ENCODE data around the gene TMEM225. TPM values are rescaled to one million over a fixed set of nuclear protein-coding genes. Genes with fewer than 3 reads are reported as not detected.
"Not testable (repeated sequence)": the region's sequence is repeated elsewhere in the genome, so short reads cannot be mapped to it uniquely, and the experiment has no call there.

The TMEM225 gene
- total and polyA plus RNA-seq, 2 donors from 2014 or later, result not detected

DNA sequence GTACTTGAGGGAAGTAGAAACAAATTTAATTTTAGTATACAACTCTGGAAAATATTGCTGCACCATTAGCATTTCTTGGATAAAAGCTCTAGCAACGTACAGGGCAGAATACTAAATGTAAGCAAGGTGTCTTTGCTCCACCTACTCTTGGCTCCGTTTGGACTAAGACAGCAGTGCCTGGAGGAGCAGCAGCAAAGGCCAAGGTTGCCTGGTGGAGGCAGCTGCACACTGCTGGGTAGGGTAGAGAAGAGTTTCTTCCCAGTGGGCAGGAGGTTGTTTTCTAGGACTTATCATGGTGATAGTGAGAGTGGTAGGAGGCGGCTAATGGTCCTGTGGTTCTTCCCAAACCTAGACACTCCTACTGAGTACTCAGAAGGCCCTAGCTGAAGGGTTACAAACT lies 14.3 kb upstream of the TMEM225 start:
- FAIRE-seq, result no peak

DNA sequence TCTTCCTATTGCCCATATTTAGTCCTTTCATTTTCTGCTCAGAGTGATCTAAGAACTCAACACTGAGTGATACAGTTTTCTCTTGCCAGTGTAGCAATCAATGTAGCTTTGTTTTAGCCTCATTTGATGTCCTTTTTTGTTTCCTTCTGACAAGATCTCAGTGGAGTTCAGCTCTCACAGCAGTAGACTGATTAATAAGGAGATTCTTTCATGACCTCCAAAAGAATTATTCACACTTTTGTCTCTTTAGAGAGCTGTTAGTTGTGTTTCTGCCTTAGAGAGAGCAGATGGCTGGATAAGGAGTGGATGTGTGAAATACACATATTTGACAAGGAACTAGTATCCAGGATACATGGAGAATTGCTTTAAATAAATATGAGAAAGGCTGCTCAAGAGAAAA lies 6.6 kb upstream of the TMEM225 start:
- TF ChIP-seq, protein P1, sequence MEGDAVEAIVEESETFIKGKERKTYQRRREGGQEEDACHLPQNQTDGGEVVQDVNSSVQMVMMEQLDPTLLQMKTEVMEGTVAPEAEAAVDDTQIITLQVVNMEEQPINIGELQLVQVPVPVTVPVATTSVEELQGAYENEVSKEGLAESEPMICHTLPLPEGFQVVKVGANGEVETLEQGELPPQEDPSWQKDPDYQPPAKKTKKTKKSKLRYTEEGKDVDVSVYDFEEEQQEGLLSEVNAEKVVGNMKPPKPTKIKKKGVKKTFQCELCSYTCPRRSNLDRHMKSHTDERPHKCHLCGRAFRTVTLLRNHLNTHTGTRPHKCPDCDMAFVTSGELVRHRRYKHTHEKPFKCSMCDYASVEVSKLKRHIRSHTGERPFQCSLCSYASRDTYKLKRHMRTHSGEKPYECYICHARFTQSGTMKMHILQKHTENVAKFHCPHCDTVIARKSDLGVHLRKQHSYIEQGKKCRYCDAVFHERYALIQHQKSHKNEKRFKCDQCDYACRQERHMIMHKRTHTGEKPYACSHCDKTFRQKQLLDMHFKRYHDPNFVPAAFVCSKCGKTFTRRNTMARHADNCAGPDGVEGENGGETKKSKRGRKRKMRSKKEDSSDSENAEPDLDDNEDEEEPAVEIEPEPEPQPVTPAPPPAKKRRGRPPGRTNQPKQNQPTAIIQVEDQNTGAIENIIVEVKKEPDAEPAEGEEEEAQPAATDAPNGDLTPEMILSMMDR (IDR thresholded peaks at IDR 0.05; ENCODE audit: borderline replicate concordance, extremely low read depth, insufficient read depth), result no peak
- H3K9ac ChIP-seq (ENCODE audit: low read length in 3 of 3), result no peak overlapping the region
- FAIRE-seq (no peak), DNase-seq (no peak)
- intact Hi-C loops (cut with DNase I), result no loop called here
- H3K9me3 ChIP-seq (ENCODE audit: control insufficient read depth in 2 of 3, insufficient read depth in 1 of 3, low read length in 3 of 3), result no peaks in the 10 kb centered on the region
- no peak overlapping the region for H3K4me3 ChIP-seq (ENCODE audit: low read length in 3 of 3)
- H3K27me3 ChIP-seq (ENCODE audit: control insufficient read depth, insufficient read depth, low read length), result no peaks in the 10 kb centered on the region
- H3K36me3 ChIP-seq (ENCODE audit: control insufficient read depth in 2 of 3, insufficient read depth in 3 of 3, low read length in 3 of 3), result no peaks in the 10 kb centered on the region
- H3K4me1 ChIP-seq (ENCODE audit: control insufficient read depth in 2 of 3, insufficient read depth in 2 of 3, low read depth in 1 of 3, low read length in 3 of 3), result no peaks in the 10 kb centered on the region
- no peak overlapping the region for H3K27ac ChIP-seq (ENCODE audit: low read depth in 2 of 2, low read length in 2 of 2)

More for the DNA sequence above, 14.3 kb upstream of the TMEM225 start:
- Histone ChIP-seq H3K36me3 (ENCODE audit: control insufficient read depth in 2 of 3, insufficient read depth in 3 of 3, low read length in 3 of 3) (no peaks in the 10 kb centered on the region), H3K4me3 (ENCODE audit: low read length in 3 of 3) (no peak overlapping the region), H3K4me1 (ENCODE audit: control insufficient read depth in 2 of 3, insufficient read depth in 2 of 3, low read depth in 1 of 3, low read length in 3 of 3) (no peaks in the 10 kb centered on the region), H3K27ac (ENCODE audit: low read depth in 2 of 2, low read length in 2 of 2) (no peak overlapping the region), H3K9me3 (ENCODE audit: control insufficient read depth in 2 of 3, insufficient read depth in 1 of 3, low read length in 3 of 3) (no peaks in the 10 kb centered on the region), H3K9ac (ENCODE audit: low read length in 3 of 3) (no peak overlapping the region), H3K27me3 (ENCODE audit: control insufficient read depth, insufficient read depth, low read length) (no peaks in the 10 kb centered on the region)
- intact Hi-C loops (cut with DNase I), result no loop called here
- TF ChIP-seq, protein P1 (IDR thresholded peaks at IDR 0.05; ENCODE audit: borderline replicate concordance, extremely low read depth, insufficient read depth), result no peak
- DNase-seq, result no peak

DNA sequence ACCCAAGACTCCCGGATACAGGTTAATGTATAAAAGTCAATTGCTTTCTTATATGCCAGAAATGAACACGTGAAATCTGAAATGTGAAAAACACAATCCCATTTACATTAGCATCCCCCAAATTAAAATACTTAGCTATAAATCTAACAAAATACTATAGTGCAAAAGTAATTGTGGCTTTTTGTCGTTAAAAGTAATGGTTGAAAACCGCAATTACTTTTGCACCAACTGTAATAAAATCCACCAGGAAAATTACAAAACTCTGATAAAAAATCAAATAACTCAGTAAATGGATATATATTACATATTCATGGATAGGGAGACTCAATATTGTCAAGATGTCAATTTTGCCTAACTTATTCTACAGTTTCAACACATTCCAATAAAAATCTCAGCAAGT lies 4.6 kb downstream of the TMEM225 start:
- Histone ChIP-seq H3K36me3 (ENCODE audit: control insufficient read depth in 2 of 3, insufficient read depth in 3 of 3, low read length in 3 of 3) (no peaks in the 10 kb centered on the region), H3K9ac (ENCODE audit: low read length in 3 of 3) (no peak overlapping the region), H3K4me1 (ENCODE audit: control insufficient read depth in 2 of 3, insufficient read depth in 2 of 3, low read depth in 1 of 3, low read length in 3 of 3) (no peaks in the 10 kb centered on the region), H3K27me3 (ENCODE audit: control insufficient read depth, insufficient read depth, low read length) (no peaks in the 10 kb centered on the region), H3K4me3 (ENCODE audit: low read length in 3 of 3) (no peak overlapping the region), H3K27ac (ENCODE audit: low read depth in 2 of 2, low read length in 2 of 2) (no peak overlapping the region), H3K9me3 (ENCODE audit: control insufficient read depth in 2 of 3, insufficient read depth in 1 of 3, low read length in 3 of 3) (no peaks in the 10 kb centered on the region)
- no peak for FAIRE-seq
- intact Hi-C loops (cut with DNase I), result no loop called here
- no peak for DNase-seq
- TF ChIP-seq, protein P1 (IDR thresholded peaks at IDR 0.05; ENCODE audit: borderline replicate concordance, extremely low read depth, insufficient read depth), result no peak

DNA sequence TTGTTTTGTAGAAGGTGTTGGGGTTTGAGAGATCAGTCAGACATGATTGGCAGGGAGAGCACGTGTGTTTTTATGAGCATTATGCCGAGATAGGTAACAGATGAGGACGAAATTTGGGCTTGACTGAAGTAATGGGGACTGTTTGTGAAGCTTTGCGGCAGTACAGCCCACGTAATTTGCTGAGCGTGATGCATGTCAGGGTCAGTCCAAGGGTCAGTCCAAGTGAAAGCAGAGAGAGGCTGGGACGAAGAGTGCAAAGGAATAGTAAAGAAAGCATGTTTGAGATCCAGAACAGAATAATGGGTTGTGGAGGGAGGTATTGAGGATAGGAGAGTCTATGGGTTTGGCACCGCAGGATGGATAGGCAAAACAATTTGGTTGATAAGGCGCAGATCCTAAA lies 17.7 kb downstream of the TMEM225 start:
- H3K36me3 ChIP-seq (ENCODE audit: control insufficient read depth in 2 of 3, insufficient read depth in 3 of 3, low read length in 3 of 3); H3K9ac ChIP-seq (ENCODE audit: low read length in 3 of 3); FAIRE-seq; intact Hi-C loops (cut with DNase I); H3K4me1 ChIP-seq (ENCODE audit: control insufficient read depth in 2 of 3, insufficient read depth in 2 of 3, low read depth in 1 of 3, low read length in 3 of 3); H3K9me3 ChIP-seq (ENCODE audit: control insufficient read depth in 2 of 3, insufficient read depth in 1 of 3, low read length in 3 of 3); H3K27ac ChIP-seq (ENCODE audit: low read depth in 2 of 2, low read length in 2 of 2); H3K27me3 ChIP-seq (ENCODE audit: control insufficient read depth, insufficient read depth, low read length); H3K4me3 ChIP-seq (ENCODE audit: low read length in 3 of 3): not testable (repeated sequence)
- DNase-seq, result peak in 2 of 5 donors; percentile 7

DNA sequence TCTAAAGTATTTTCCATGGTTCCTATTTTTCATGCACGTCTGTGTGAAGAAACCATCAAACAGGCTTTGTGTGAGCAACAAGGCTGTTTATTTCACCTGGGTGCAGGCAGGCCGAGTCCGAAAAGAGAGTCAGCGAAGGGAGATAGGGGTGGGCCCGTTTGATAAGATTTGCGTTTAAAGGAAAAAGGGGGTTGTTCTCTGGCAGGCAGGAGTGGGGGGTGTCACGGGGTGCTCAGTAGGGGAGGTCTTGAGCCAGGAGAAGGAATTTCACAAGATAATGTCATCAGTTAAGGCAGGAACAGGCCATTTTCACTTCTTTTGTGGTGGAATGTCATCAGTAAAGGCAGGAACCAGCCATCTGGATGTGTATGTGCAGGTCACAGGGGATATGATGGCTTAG lies 20.2 kb downstream of the TMEM225 start:
- H3K27me3 ChIP-seq (ENCODE audit: control insufficient read depth, insufficient read depth, low read length); H3K36me3 ChIP-seq (ENCODE audit: control insufficient read depth in 2 of 3, insufficient read depth in 3 of 3, low read length in 3 of 3); DNase-seq; H3K9ac ChIP-seq (ENCODE audit: low read length in 3 of 3); H3K4me1 ChIP-seq (ENCODE audit: control insufficient read depth in 2 of 3, insufficient read depth in 2 of 3, low read depth in 1 of 3, low read length in 3 of 3); intact Hi-C loops (cut with DNase I); FAIRE-seq; H3K9me3 ChIP-seq (ENCODE audit: control insufficient read depth in 2 of 3, insufficient read depth in 1 of 3, low read length in 3 of 3); H3K27ac ChIP-seq (ENCODE audit: low read depth in 2 of 2, low read length in 2 of 2); H3K4me3 ChIP-seq (ENCODE audit: low read length in 3 of 3): not testable (repeated sequence)
